Activated CD4-positive, alpha-beta T cell treated with anti-CD3 and anti-CD28 coated beads for 36 hours (primary cell): Measurements from ENCODE around the gene ADAMTS20. TPM values are rescaled to one million over a fixed set of nuclear protein-coding genes. Genes with fewer than 3 reads are reported as not detected.

Experiments
- ATAC-seq: fragments of 200-7000 bp; cut with Tn5 transposase; one replicate; pipeline ENCODE4 v1.10.0; 2021; ENCODE audit warnings: mild to moderate bottlenecking, moderate library complexity
- CTCF ChIA-PET: fragments of 350-600 bp; sonication (Branson Sonifier 250); formaldehyde crosslinking; loops from one replicate; lab custom pipeline; 2021; ENCODE audit warnings: antibody characterized with exemption; lab: Charles Lee
- POLR2A ChIA-PET: fragments of 350-600 bp; sonication (Branson Sonifier 250); formaldehyde crosslinking; loops from one replicate; lab custom pipeline; 2021; ENCODE audit warnings: antibody characterized with exemption, inconsistent platforms; lab: Charles Lee
- DNase-seq: peaks from one replicate; pipeline ENCODE4 v3.0.0-alpha.2; 2020
- H3K27ac Mint-ChIP-seq: one replicate; pipeline ENCODE4 v1.8.0; 2021; ENCODE audit warnings: mixed read lengths
- H3K27me3 Mint-ChIP-seq: one replicate; pipeline ENCODE4 v1.8.0; 2021; ENCODE audit warnings: mixed read lengths
- H3K36me3 Mint-ChIP-seq: one replicate; pipeline ENCODE4 v1.8.0; 2021; ENCODE audit warnings: low read depth, mixed read lengths
- H3K4me1 Mint-ChIP-seq: one replicate; pipeline ENCODE4 v1.8.0; 2021; ENCODE audit warnings: mixed read lengths
- H3K4me3 Mint-ChIP-seq: one replicate; pipeline ENCODE4 v1.8.0; 2021; ENCODE audit warnings: mild to moderate bottlenecking, moderate library complexity, mixed read lengths
- H3K9me3 Mint-ChIP-seq: one replicate; pipeline ENCODE4 v1.8.0; 2021; ENCODE audit warnings: low read depth, mixed read lengths
- intact Hi-C, 2 experiments: fragments of 100-400 bp; cut with DNase I in 1 of 2; cut with micrococcal nuclease in 1 of 2; formaldehyde crosslinking; loops; one replicate each; pipeline versions ENCODE4 v1.14.2 to v1.15.1; 2022 to 2024; cut with DNase I, micrococcal nuclease
- total RNA-seq, 2 experiments: library from RNA; stranded (reverse); gene quantifications; one replicate each; pipeline ENCODE4 v1.2.3, GENCODE V29; 2021

Gene ADAMTS20
- total RNA-seq, 2 experiments from 2014 or later, result not detected

- DNase-seq (no peak), ATAC-seq (no peak)
- ChIA-PET POLR2A (no interaction called here), CTCF (no interaction called here)
- Mint-ChIP-seq H3K9me3 (peaks cover 2% of the 10 kb centered on the region), H3K27me3 (no peaks in the 10 kb centered on the region), H3K4me3 (no peak overlapping the region), H3K36me3 (no peaks in the 10 kb centered on the region), H3K4me1 (no peaks in the 10 kb centered on the region), H3K27ac (no peak overlapping the region)
- intact Hi-C loops, result no loop called here
These were observed 242.0 kb downstream of the ADAMTS20 start for GRCh38 chr12:43309959-43310358.

- DNase-seq (no peak), ATAC-seq (no peak)
- Mint-ChIP-seq H3K4me1 (no peaks in the 10 kb centered on the region), H3K36me3 (no peaks in the 10 kb centered on the region), H3K4me3 (no peak overlapping the region), H3K27ac (no peak overlapping the region), H3K9me3 (peaks cover 2% of the 10 kb centered on the region), H3K27me3 (no peaks in the 10 kb centered on the region)
- ChIA-PET POLR2A (no interaction called here), CTCF (no interaction called here)
- intact Hi-C loops, result no loop called here
These were observed 243.2 kb downstream of the ADAMTS20 start for GRCh38 chr12:43308776-43309175.

- DNase-seq (no peak), ATAC-seq (no peak)
- intact Hi-C loops, result no loop called here
- CTCF ChIA-PET, result no interaction called here
- Mint-ChIP-seq H3K36me3 (no peaks in the 10 kb centered on the region), H3K4me3 (no peak overlapping the region), H3K9me3 (peaks cover 2% of the 10 kb centered on the region), H3K4me1 (no peaks in the 10 kb centered on the region), H3K27me3 (no peaks in the 10 kb centered on the region), H3K27ac (no peak overlapping the region)
- POLR2A ChIA-PET, result no interaction called here
These were observed 244.9 kb downstream of the ADAMTS20 start for GRCh38 chr12:43307126-43307525.

GRCh38 chr12:43306066-43306465 lies 245.9 kb downstream of the ADAMTS20 start:
- no peak overlapping the region for H3K27ac Mint-ChIP-seq
- ATAC-seq (no peak), DNase-seq (no peak)
- peaks cover 2% of the 10 kb centered on the region for H3K9me3 Mint-ChIP-seq
- intact Hi-C loops, result no loop called here
- H3K4me1 Mint-ChIP-seq, result no peaks in the 10 kb centered on the region
- ChIA-PET POLR2A (no interaction called here), CTCF (no interaction called here)
- no peak overlapping the region for H3K4me3 Mint-ChIP-seq
- H3K36me3 Mint-ChIP-seq, result no peaks in the 10 kb centered on the region
- no peaks in the 10 kb centered on the region for H3K27me3 Mint-ChIP-seq

- ATAC-seq, result no peak
- H3K9me3 Mint-ChIP-seq, result peaks cover 2% of the 10 kb centered on the region
These were observed 246.9 kb downstream of the ADAMTS20 start for GRCh38 chr12:43305065-43305464.

More at GRCh38 chr12:43305065-43305464, 246.9 kb downstream of the ADAMTS20 start:
- Mint-ChIP-seq H3K27me3 (no peaks in the 10 kb centered on the region), H3K36me3 (no peaks in the 10 kb centered on the region), H3K4me1 (no peaks in the 10 kb centered on the region), H3K27ac (no peak overlapping the region), H3K4me3 (no peak overlapping the region)
- ChIA-PET POLR2A (no interaction called here), CTCF (no interaction called here)
- intact Hi-C loops, result no loop called here
- no peak for DNase-seq

Other genes with a start within 250 kb of the ADAMTS20 start
- gene PUS7L, start 206.6 kb upstream of the ADAMTS20 start, total RNA-seq, result 10 to 100 TPM; 13.2 to 20.2 TPM
- 10 to 100 TPM; 26.8 to 31.1 TPM for gene IRAK4, start 206.7 kb upstream of the ADAMTS20 start, total RNA-seq